Measurements from ENCODE around the gene ITGB2.

Gene ITGB2

GRCh38 chr21:44920694-44921604 lies at the start of gene ITGB2:
Gene ITGB2, minus strand, starts transcription at chr21:44920899. Its CDS starts 10,117 bp downstream, at chr21:44910782.
- DNase-seq = no peak

DNA sequence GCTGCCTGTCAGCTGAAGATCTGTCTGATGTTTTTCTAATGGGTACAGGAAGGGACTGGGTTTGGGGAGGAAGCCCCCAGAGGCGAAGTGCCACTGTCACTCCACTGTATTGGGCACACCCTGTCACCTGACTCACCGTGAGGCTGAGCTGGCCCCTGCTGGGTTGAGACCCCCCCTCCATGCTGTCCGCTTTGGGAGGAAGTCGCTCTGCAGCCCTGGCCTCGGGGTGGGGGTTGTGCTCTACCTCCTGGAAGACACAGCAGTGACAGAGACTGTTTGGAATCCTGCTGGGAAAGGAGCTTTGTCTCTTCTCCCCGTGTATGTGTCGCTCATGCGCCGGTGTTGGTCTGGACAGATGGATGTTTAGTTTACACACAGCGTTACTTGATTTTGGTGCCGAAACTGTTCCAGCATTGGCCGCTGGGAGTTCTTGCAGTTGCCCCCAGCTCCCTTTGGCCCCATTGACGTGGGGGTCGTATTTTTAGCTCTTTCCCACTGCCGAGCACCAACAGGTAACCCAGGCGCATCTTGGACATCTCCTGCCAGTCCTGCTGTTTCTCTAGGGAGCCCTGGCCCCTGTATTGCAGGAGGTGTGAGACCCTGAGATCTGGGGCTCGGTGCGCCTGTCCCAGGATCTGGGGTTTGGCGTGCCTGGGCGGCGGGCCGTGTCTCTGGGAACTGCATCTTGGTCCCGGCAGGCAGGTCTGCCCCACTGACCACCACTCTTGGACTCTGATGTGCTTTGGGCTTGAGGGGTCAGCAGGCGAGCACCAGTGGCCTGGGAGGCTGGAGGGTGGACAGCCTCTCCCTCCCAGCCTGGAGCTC lies 49.4 kb upstream of the ITGB2 start:
- peak; percentile 81 for DNase-seq

DNA sequence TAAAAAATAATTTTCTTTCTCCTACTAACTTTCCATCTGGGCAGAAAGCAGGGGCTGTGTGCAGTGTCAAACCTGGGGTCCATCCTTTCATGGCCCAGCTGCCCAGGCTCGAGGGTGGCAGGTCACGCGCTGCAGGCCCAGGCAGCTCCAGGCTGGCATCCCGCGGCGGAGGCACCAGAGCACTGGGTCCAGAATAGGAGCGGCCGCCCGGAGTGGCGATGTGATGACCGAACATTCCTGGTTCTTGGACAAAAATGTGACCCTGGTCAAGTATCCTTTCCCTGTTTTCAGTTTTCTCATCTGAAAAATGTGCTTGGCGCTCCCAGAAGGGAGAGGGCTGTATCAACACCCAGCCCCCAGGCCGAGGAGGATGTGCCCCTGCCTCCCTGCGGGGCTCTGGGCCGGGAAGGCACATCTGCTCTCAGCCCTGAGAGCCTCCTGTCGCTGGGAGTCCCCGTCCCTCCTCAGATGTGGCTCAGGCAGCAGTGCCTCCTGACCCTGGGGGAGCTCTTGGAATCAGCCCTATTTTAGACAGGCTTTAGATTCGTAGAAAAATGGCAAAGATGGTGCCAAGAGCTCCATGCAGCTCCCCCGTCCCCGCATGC lies 48.5 kb upstream of the ITGB2 start:
- DNase-seq = no peak

DNA sequence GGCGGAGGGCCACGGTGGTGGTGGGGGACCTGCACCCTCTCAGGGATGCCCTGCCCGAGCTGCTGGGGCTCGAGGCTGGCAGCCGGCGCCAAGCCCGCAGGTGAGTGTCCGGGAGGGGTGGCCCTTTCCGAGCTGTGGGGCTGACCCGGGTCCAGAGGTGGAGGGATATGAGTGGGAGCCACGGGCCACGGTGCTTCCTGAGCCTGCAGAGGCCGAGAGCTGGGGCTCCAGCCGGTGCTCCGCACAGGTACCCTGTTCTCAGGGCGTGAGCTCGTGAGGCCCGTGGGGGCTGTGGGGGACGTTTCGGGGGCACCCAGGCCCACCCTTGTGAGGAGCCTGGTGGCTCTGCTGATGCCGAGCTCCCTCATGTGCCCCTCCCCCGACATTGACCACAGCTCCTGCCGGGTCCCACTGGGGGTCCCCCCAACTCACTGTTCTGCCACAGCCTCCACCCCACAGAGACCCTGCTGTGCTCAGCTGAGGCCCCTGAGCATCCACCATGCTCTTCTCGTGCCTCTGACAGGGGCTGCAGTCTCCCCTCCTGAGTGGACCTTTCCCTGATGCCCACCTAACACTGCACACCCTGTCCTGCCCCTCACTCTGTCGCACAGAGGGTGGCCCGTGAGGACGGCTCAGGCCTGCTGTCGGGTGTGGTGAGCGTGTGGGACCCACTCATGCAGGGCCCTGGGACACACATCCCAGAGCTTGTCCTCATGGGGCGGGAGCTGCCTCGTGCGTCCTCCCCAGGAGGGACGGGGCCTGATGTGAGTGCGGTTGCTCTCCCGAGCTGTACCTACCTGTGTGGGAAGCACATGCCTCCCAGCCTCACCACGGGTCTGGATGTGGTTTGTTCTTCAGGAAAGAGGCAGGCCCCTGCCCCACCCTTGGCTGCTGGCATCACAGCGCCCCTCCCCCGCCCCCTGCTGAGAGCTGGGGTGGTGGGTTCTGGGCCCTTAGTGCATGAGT lies 46.7 kb upstream of the ITGB2 start:
- DNase-seq = no peak

DNA sequence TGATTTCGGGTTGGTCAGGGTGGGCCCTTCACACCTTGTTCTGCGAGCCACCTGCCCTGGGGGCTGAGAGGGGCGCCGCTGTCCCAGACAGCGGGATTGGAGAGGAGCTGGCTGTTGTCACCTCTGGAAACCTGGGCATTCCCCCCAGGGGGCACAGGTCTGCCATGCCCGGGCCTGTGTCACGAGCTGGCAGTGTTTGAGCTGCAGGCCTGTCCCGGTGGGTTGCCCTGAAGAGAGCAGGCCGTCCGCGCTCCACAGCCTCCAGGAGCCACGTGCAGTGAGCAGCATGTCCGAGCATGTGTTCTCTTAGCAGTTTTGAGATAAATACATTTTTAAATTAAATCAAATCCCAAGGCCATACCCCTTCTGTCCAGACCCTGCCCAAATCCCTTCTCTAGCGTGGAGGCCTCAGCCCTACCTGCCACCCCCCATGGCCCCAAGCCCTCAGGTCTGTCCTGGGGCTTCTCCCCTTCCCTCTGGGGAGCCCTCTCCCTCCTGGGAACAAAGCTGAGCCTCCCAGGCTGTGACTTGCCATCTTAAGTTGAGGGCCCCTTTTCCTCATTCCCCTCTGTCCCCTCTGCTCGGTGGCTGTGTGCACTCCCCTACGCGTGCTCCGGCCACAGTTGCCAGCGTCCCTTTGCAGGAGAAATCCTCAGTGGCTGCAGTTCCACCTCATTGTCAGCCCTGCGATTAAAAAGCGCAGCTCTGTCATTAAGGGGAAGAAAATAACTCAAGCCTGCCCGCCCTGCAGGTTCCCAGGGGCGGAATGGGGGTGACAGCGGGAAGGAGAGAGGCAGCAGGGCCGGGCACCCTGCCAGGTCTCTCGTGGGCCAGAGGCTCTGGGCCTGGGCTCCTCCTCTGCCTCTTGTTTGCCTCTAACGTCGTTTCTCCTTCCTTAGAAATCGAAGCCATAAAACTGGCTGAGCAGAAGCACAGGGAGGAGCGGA lies 45.7 kb upstream of the ITGB2 start:
- no peak for DNase-seq

GRCh38 chr21:44965251-44966022 lies 44.7 kb upstream of the ITGB2 start:
- DNase-seq = peak; percentile 67

DNA sequence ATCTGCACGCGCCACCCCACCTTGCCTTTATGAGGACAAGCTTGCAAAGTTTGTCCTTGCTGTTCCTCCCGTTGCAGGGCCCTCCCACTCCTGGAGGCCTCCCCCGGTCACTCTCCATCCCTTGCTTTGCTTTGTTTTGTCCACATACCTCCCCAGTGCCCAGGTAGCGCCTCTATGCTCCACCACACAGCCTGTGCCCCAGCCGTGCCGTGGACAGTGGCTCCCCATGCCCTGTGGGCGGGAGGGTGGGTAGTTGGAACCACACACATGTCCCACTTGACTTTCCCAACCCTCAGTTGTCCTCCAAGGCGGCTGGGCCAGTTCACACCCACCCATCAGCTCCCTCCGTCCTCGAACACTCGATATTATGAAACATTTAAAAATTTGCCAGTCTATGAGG lies 43.7 kb upstream of the ITGB2 start:
- DNase-seq = no peak

GRCh38 chr21:44962403-44962966 lies 41.8 kb upstream of the ITGB2 start:
- DNase-seq = peak; percentile 99

- no peak for DNase-seq
Observed at GRCh38 chr21:44960141-44961092, 39.7 kb upstream of the ITGB2 start.

DNA sequence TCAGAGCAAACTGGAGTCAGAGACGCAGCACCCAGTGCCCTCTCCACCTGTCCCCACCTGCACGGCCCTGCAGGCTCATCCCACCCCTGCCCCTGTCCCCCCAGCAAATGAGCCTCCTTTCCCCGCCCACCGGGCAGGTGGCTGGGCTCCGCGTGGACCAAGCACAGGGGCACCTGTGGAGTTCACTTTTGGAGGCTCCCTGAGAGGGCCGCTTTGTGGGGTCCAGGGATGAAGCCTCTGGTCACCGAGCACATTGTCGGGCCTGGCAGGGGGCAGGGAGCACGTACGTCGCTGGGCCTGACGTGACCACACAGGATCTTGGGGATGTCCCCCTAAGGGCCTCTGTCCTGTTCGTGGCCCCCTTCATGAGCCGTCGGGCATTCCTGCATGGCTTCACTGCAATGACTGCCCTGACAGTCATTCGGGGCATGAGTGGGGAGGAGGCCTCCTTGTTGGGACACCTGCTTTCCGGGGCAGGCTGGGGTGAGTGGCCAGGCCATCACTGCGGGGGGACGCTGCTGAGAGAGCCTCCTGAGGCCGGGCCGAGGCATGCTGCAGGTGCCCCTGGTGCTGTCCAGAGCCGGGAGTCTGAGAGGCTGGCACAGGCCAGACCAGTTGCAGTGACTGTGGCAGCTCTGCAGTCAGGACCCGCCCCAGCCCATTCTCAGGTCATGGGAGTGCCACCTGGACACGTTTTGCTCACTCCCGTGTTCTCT lies 38.8 kb upstream of the ITGB2 start:
- no peak for DNase-seq

DNA sequence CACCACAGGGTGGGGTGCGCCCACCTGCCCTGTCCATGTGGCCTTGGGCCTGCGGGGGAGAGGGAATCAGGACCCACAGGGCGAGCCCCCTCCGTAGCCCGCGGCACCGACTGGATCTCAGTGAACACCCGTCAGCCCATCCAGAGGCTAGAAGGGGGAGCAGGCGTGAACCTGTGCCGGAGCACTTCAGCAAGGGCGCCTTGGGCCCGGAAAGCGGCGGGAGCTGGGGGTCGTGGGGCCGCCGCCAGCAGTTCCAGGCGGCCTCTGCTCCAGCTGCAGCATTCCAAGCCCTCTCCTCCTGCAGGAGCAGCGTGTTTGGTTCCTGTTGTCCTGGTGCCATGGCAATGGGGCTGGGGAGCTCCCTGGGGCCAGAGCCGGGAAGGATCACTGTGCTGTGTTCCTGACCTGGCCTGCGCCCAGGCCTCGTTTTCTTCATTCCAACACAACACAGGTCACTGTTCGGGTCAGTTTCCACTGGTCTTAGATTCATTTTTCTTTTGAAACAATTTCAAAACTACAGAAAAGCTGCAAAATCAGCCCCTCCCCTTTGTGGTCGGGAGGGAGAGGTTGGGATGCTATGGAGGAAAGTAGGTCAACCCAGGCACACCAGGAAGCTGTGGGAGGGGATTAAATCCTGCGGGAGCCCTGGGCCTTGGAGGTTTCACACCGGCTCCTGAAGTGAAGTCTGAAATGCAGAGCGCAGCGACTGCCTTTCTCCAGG lies 37.9 kb upstream of the ITGB2 start:
- DNase-seq = peak; percentile 48

DNA sequence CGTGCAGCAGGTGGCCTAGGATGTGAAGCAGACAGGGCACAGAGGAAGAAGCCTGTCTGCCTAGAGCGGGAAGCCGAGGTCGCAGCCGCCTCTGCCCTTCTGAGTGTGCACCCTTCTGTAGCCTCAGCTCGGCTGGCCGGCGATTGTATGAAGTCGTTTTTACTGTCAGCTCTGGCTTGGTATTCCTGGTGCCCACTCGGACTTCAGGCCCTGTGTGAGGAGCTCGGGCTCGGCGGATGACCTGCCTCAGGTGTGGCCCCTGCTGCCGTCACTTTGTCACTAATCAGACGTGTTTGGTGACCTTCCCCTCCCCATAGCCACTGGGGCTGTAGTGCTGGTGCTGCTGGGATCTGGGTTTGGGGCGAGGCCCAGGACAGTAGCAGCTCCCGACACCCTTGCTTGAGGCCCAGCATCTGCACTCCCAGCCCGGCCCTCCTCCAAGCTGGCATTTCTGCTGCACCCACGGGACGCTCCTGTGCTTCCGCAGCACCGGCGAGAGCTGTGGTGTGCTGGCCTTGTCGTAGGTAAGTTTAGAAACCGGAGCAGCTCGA lies 37.3 kb upstream of the ITGB2 start:
- DNase-seq = no peak

GRCh38 chr21:44957047-44957831 lies 36.5 kb upstream of the ITGB2 start:
- no peak for DNase-seq

- no peak for DNase-seq
Observed at GRCh38 chr21:44956356-44957046, 35.8 kb upstream of the ITGB2 start.

GRCh38 chr21:44955798-44956175 lies 35.1 kb upstream of the ITGB2 start:
- DNase-seq = no peak

Measured in EL (cell line).